ENCODE measurements around the gene GFAP.

- no peak for TF ChIP-seq CTCF (IDR thresholded peaks at IDR 0.05; ENCODE audit: insufficient read depth, low read length, poor library complexity, severe bottlenecking)
- no peak for TF ChIP-seq EZH2phosphoT487 (conservative IDR thresholded peaks at IDR 0.05; ENCODE audit: low read length)
Observed at GRCh38 chr17:44899074-44899782, 16.1 kb downstream of the GFAP start, which contains the start of gene EFTUD2.
